NCI-H748 treated with DMSO at 0.1 percent for 48 hours (cell line): ENCODE measurements around the gene DRD1.
"Not testable (repeated sequence)": the region's sequence is repeated elsewhere in the genome, so short reads cannot be mapped to it uniquely, and the experiment has no call there.

Experiments
- DNase-seq: peaks from one replicate; lab custom pipeline; 2025; lab: John Stamatoyannopoulos, UW

DRD1 gene

DNA sequence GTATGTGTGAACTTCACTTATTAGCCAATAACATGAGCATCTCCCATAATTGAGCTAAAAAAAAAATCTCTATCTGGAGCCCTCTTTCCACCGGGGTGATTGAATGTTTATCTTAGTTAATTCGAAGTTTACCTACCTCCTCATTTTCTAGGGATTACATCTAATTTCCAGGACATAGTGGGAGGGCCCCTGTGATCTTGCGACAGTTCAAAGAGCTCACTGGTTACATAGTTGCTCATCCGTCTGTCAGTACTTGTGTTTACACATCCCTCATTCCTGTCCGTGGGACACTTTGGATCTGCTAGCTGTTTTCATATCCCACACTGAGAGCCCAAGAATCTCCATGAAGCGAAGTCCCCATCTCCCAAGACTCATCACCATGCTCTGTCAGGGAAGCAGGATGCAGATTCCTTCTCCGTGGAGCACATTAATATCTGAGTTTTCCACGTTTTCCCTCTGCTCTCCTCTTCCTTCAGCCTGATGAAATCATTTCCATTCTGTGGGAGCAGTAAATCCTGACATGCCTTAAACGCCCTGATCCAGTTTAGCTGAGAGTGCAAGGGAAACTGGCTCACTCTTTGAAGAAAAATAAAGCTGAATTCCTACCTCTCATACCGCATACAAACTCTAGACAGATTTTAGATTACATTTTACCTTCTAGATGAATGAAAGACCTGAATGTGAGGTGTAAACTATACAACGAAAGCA, 24.2 kb upstream of the DRD1 start:
- DNase-seq, result no peak

GRCh38 chr5:175466700-175467318, 22.8 kb upstream of the DRD1 start:
- no peak for DNase-seq

DNA sequence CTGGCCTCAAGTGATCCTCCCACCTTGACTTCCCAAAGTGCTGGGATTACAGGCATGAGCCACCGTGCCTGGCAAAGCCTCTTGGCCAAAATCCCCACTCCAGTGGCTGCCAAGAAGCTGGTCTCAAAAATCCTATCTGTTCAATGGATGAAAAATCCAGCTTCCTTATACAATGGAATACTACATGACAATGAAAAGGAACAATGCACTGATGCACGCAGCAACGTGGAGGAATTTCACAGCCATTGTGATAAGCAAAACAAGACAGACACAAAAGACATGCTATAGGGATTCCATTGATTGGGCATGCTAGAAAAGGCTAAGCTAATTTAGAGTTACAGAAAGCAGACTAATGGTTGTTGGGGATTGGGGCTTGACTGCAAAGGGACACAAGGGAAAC, 21.3 kb upstream of the DRD1 start:
- DNase-seq, result no peak

- DNase-seq, result no peak
These were observed 20.9 kb upstream of the DRD1 start for GRCh38 chr5:175464942-175465233.

DNA sequence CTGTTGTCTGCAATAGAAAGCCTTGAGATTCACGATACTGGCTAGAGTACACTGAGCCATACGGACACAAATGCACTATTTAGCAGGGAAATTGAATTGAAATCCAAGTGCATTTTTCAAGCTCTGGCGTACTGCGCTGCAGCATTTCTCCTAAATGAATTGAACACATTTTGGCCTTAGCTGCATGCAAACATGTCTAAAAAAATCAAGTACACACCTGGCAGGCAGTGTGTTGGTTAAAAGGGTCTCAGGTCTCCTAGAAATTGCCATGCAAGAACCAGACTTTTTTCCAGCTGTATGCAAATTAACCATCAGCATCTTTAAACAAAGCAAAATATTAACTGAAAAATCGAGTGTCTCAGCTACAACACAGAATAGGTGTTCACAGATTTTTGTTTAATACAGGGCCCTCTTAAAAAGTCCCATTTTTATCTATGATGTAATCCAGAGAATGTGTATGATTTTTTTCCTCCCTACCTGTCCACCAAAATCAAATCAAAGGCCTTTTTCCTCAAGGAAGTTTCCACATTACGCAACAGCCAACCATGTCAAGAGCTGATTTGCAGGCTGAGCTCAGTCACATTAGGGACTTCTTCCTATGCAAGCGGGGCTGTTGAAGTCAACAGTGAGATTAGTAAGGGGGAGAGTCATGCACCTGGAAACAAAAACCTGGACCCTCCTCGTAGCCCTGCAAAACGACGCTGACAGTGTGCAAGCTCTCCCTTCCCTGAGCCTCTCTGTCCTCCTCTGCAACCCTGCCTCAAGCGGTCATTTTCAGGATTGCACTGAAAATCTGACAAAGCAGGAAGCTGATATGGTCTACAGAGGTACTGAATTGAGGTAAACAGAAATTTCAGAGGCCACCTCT, 20.3 kb upstream of the DRD1 start:
- DNase-seq, result peak; percentile 86

GRCh38 chr5:175463641-175464040, 19.7 kb upstream of the DRD1 start:
- DNase-seq, result peak; percentile 85

GRCh38 chr5:175461370-175461769, 17.4 kb upstream of the DRD1 start:
- DNase-seq, result no peak

DNA sequence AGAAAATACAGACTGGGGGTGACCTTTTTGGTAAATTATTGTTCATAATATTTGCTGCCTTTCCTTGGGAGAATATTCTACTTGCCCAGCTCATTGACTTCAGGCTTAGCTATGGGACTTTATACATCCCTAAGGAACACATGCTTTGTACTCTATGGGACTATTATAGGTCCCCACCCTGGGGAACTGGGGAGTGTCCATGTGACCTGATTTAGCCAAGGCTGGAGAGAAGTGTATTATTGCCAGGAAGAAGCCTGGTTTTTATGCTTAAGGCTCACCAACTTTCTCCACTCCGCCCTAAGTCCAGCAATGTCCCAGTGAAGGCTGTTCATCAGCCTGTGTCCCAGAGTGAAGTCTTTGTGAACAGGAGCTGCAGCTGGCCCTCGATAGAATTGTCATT, 16.6 kb upstream of the DRD1 start:
- DNase-seq, result no peak

DNA sequence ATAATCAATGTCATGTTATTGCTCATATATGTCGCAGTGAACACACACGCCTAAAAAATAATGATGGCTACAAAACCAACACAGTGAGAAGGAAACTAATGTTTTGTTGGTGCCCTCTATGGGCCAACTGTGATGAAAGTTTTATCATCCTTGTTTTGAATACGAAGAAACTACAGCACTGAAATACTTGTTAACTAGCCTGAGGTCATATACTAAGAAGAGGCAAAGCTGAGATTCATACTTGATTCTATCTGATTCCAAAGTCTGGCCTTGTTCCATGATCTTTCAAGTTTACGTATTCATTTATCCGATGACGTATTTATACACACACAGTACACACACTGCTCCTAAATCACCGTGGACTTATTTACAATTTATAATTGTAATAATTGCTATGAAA, 16.1 kb upstream of the DRD1 start:
- peak; percentile 21 for DNase-seq

GRCh38 chr5:175457466-175457865, 13.5 kb upstream of the DRD1 start:
- no peak for DNase-seq

GRCh38 chr5:175456105-175456742, 12.2 kb upstream of the DRD1 start:
- no peak for DNase-seq

- DNase-seq, result not testable (repeated sequence)
These were observed 10.4 kb upstream of the DRD1 start for GRCh38 chr5:175454338-175454737.

DNA sequence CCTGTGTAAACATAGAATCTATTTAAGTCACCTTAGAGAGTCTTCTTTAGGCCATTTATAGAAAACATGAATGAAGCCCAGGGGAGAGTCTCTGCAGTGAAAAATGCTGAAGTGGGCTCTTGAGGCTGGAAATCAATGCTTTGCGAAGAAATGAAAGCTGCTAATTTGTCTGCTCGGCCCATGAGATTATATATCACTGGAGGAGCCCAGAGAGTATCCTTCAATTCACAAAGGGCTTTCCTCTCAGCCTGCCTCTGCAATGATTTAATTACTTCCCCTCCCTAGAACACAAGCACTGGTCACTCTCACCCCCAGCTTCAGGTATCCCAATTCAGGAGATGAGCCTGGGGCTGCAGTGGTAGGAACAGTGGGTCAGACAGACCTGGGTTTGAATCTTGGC, 8.2 kb upstream of the DRD1 start:
- no peak for DNase-seq

- DNase-seq, result peak; percentile 14
These were observed 4.3 kb upstream of the DRD1 start for GRCh38 chr5:175448276-175448675.

GRCh38 chr5:175447571-175447970, 3.6 kb upstream of the DRD1 start:
- DNase-seq, result no peak

GRCh38 chr5:175446378-175446777, 2.4 kb upstream of the DRD1 start:
- not testable (repeated sequence) for DNase-seq

DNA sequence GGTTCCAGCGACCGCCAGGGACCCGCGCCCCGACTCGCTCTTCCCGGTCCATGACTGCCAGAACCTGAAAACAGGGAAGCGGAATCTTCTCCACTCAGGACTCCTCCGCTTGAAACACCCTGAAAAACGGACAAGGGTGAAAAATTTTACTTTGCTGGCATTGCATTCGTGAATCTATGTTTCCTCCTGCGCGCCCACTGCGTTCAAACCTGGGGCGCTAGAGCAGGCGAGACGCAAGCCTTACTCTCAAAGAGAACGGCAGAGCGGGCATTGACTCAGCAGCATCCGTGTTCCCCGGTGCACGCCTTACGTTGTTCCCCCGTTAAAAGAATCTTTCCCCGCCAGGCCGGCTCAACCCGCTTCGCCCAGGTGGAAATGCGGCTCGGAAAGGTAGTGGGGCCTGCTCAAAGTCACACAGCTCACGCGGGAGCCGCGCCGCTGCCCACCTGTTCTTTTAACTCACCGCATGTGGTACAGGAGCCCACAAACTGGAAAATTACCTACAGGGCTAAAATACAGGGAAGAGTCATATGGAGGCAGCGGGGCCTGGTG, 999 bp upstream of the DRD1 start:
- DNase-seq, result no peak

DNA sequence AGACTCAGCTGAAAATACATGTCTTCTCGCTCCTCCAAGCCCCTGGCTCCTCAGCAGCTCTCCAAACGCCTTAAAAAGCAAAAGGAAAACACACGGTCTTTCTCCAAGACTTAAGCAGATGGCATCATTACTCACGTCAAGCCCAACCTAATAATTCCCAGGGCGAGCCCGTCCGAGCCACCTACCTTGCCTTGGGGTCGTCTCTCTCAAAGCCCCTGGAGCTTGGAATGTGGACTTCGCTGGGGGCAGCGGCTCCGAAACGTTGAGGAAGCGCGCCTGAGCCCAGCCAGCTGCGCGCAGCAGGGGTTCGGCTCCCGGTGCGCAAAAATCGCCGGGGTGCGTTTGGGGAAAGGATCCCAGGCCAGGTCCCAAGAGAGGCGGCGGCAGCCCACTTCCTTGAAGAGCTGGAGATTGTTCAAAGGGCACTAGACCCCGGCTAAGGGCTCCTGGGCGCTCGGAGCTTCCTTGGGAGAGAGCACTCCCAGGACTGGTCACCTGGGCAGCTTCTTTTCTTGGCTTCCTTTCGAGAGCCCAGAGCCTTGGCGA, 395 bp downstream of the DRD1 start:
- DNase-seq, result no peak

- no peak for DNase-seq
These were observed 5.6 kb downstream of the DRD1 start for GRCh38 chr5:175438234-175438857.

GRCh38 chr5:175436359-175436758, 7.6 kb downstream of the DRD1 start:
- no peak for DNase-seq

DNA sequence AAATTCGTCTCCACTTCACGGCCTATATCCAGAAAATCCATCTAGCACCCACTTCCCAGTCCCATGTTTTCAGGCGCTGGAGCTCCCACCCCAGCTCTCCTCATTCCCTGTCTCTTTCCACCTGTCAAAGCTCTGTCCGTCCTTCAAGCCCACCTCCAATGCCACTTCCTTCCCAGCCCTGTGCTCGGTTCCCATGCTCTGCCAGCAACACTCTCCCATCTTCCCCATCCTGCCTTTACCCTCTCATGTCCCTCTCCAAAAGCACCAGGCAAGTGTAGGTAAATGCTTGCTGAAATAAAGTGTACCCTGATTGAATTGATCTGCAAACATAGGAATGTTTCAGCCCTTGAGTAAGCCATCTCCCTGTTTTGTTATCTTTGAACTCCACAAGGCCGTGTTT, 9.2 kb downstream of the DRD1 start:
- DNase-seq, result no peak

DNA sequence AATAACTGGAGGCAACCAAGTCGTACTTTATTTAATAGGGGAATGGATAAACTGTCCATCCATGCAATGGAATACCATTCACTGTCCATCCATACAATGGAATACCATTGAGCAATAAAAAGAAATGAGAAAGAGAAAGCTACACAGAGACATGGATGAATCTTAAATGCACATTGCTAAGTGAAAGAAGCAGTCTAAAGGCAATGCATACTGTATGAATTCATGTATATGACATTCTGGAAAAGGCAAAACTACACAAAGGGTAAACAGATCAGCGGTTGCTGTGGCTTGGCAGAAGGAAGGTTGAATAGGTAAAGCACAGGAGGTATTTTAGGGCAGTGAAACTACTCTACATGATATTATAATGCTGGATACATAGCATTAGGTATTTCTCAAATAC, 16.2 kb downstream of the DRD1 start:
- no peak for DNase-seq
